Endothelial cell of umbilical vein (primary cell): ENCODE results near the gene RAMACL.

Source experiments
- CTCF ChIP-seq, 2 donors: IDR thresholded peaks; 1 replicate in 1 of 2; 2 replicates in 1 of 2; pipeline ENCODE4 v1.5.1; 2011; ENCODE audit warnings: low read length in 2 of 2, mild to moderate bottlenecking in 2 of 2, moderate library complexity in 2 of 2, control low read depth in 1 of 2, inconsistent platforms in 1 of 2, low read depth in 1 of 2; ENCODE audit not compliant: insufficient read depth in 1 of 2; ENCODE audit errors: extremely low read depth in 1 of 2
- EZH2 ChIP-seq: IDR thresholded peaks from 2 replicates; pipeline ENCODE4 v1.6.1; 2012; ENCODE audit warnings: borderline replicate concordance, low read depth, mild to moderate bottlenecking, moderate library complexity, low read length, inconsistent platforms; ENCODE audit not compliant: severe bottlenecking
- GATA2 ChIP-seq: IDR thresholded peaks from 2 replicates; pipeline ENCODE4 v1.7.0; 2011; ENCODE audit warnings: low read depth, mild to moderate bottlenecking, moderate library complexity, mixed read lengths, low read length; ENCODE audit not compliant: insufficient read length, insufficient read depth
- JUN ChIP-seq: IDR thresholded peaks from 2 replicates; pipeline ENCODE4 v1.6.1; 2011; ENCODE audit warnings: borderline replicate concordance, low read depth; ENCODE audit not compliant: insufficient read length, insufficient read depth
- MAX ChIP-seq: IDR thresholded peaks from 2 replicates; pipeline ENCODE4 v1.6.1; 2011; ENCODE audit not compliant: insufficient read depth, insufficient read length
- MYC ChIP-seq: IDR thresholded peaks from one replicate; pipeline ENCODE4 v1.6.1; 2011; ENCODE audit warnings: mild to moderate bottlenecking, low read depth, low read length
- POLR2A ChIP-seq: IDR thresholded peaks from 2 replicates; pipeline ENCODE4 v1.6.1; 2012; ENCODE audit warnings: low read depth, mild to moderate bottlenecking, control low read depth, low read length
- POLR2AphosphoS5 ChIP-seq: IDR thresholded peaks from 2 replicates; pipeline ENCODE4 v1.6.1; 2012; ENCODE audit warnings: low read depth, mild to moderate bottlenecking, control low read depth, low read length, moderate library complexity; ENCODE audit not compliant: insufficient read depth

DNA sequence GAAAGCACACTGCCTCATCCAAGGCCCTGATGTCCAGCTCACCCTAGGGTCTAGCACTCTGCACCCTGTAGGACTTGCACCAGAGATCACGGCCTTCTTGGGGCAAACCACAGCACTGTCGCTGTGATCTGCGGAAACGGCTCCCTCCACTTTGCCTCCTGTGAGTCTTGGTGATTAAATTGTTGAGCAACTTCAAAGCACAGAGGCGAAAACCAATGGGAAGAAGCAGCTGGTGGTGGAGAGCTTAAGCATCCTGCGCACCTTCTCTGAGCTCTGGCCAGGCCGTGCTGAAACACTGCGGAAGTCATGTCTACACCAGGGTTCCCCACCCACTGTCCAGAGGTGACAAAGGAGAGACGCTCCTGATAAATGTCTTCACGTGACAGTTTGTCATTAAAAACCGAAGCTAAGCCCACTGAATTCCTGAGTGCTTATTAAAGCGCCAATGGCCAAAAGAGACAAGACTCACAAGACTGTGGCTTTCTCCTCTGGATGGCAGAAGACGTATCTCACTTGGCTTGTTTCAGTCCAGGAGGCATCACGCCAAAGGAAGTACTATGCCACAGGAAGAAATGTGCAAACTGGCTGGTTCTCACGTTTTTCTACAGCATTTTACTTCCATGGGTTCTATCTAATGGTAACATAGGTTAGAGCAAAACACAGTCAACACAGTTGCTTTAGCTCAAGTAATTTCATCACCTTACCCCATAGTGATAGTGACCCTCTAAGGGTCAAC, 3.1 kb downstream of the RAMACL start:
- TF ChIP-seq CTCF (IDR thresholded peaks at IDR 0.05; ENCODE audit: extremely low read depth in 1 of 2, insufficient read depth in 1 of 2, low read depth in 1 of 2, low read length in 2 of 2) (no peak), POLR2AphosphoS5 (no peak), EZH2 (no peak), POLR2A (no peak), GATA2 (no peak), MAX (no peak), JUN (no peak), MYC (no peak)
